Breast epithelium (tissue), 4 donors: Measurements from ENCODE around the gene RPP38. TPM values are rescaled to one million over a fixed set of nuclear protein-coding genes. Genes with fewer than 3 reads are reported as not detected.

Source experiments
- DNase-seq, 2 donors: peaks; one replicate each; pipeline ENCODE4 v3.0.0-alpha.2; 2019; ENCODE audit warnings: low spot score in 2 of 2
- H3K27ac ChIP-seq, 2 donors: fragments of 200-600 bp; sonication (generic) in 1 of 2; one replicate each; pipeline ENCODE4 v1.5.1; 2016 to 2019; ENCODE audit warnings: mild to moderate bottlenecking in 1 of 2
- H3K27me3 ChIP-seq, 2 donors: fragments of 200-600 bp; sonication (generic) in 1 of 2; one replicate each; pipeline versions ENCODE4 v1.5.1 to v1.6.0; 2017 to 2019; ENCODE audit warnings: control low read depth in 1 of 2, mild to moderate bottlenecking in 1 of 2
- H3K36me3 ChIP-seq: fragments of 200-600 bp; one replicate; pipeline ENCODE4 v1.5.1; 2019
- H3K4me1 ChIP-seq, 2 donors: fragments of 200-600 bp; sonication (generic); one replicate each; pipeline ENCODE4 v1.5.1; 2016 to 2019; ENCODE audit warnings: control low read depth in 1 of 2
- H3K4me3 ChIP-seq, 3 donors: fragments of 200-600 bp; sonication (generic); 1 replicate in 2 of 3; 2 replicates in 1 of 3; pipeline ENCODE4 v1.5.1; 2016 to 2019; ENCODE audit warnings: mild to moderate bottlenecking in 3 of 3, moderate library complexity in 2 of 3
- H3K9me3 ChIP-seq, 2 donors: fragments of 200-600 bp; sonication (generic) in 1 of 2; one replicate each; pipeline ENCODE4 v1.5.1; 2016 to 2019; ENCODE audit warnings: control low read depth in 1 of 2
- CTCF ChIP-seq, 3 donors: fragments of 450-650 bp; IDR thresholded peaks; one replicate each; pipeline ENCODE4 v1.5.1; 2016 to 2017; ENCODE audit warnings: antibody characterized with exemption in 3 of 3, mild to moderate bottlenecking in 3 of 3, moderate library complexity in 3 of 3
- POLR2A ChIP-seq: fragments of 450-650 bp; IDR thresholded peaks from one replicate; pipeline ENCODE4 v1.6.1; 2016; ENCODE audit warnings: antibody characterized with exemption, mild to moderate bottlenecking, moderate library complexity
- POLR2AphosphoS5 ChIP-seq, 3 donors: sonication (generic); formaldehyde crosslinking; IDR thresholded peaks; one replicate each; pipeline ENCODE4 v1.6.1; 2017; ENCODE audit warnings: antibody characterized with exemption in 3 of 3
- intact Hi-C: fragments of 100-400 bp; cut with DNase I; formaldehyde crosslinking; loops from one replicate; pipeline ENCODE4 v1.15.1; 2023; ENCODE audit warnings: low total_unique reads
- total RNA-seq, 3 donors: library from RNA; depleted of rRNA; stranded (reverse); fragments of >200 nt; gene quantifications; one replicate each; pipeline ENCODE4 v1.1.0, GENCODE V29; 2016

Gene RPP38
- total RNA-seq, 3 donors from 2014 or later, result 10.6 to 17.4 (median 16.8) TPM

- no peaks in the 10 kb centered on the region for H3K9me3 ChIP-seq
- no peak for TF ChIP-seq POLR2A
- TF ChIP-seq POLR2AphosphoS5 (IDR thresholded peaks at IDR 0.05), result no peak
- TF ChIP-seq CTCF (IDR thresholded peaks at IDR 0.05), result no peak
- no peak overlapping the region for H3K27ac ChIP-seq
- H3K4me3 ChIP-seq, result no peak overlapping the region
- no peaks in the 10 kb centered on the region for H3K27me3 ChIP-seq
- H3K4me1 ChIP-seq, result no peaks in the 10 kb centered on the region
- no peaks in the 10 kb centered on the region for H3K36me3 ChIP-seq
- intact Hi-C loops, result loop anchor here (5.0 kb wide), 1 partner anchor 333 kb away; no protein-coding TSS in a partner anchor
- no peak for DNase-seq
Observed at GRCh38 chr10:15124908-15125307, 27.8 kb downstream of the RPP38 start.

GRCh38 chr10:15131330-15131729 lies 34.2 kb downstream of the RPP38 start:
- Histone ChIP-seq H3K27me3 (no peaks in the 10 kb centered on the region), H3K4me3 (no peak overlapping the region), H3K9me3 (no peaks in the 10 kb centered on the region), H3K4me1 (no peaks in the 10 kb centered on the region), H3K36me3 (peaks cover 6% of the 10 kb centered on the region), H3K27ac (no peak overlapping the region)
- no peak for TF ChIP-seq POLR2A
- no peak for TF ChIP-seq POLR2AphosphoS5 (IDR thresholded peaks at IDR 0.05)
- TF ChIP-seq CTCF (IDR thresholded peaks at IDR 0.05), result no peak
- DNase-seq, result no peak
- intact Hi-C loops, result no loop called here

- TF ChIP-seq CTCF (IDR thresholded peaks at IDR 0.05) (no peak), POLR2AphosphoS5 (IDR thresholded peaks at IDR 0.05) (no peak), POLR2A (no peak)
- Histone ChIP-seq H3K9me3 (no peaks in the 10 kb centered on the region), H3K4me3 (no peak overlapping the region), H3K27ac (no peak overlapping the region), H3K4me1 (no peaks in the 10 kb centered on the region), H3K36me3 (peaks cover 6% of the 10 kb centered on the region), H3K27me3 (no peaks in the 10 kb centered on the region)
- intact Hi-C loops, result no loop called here
- no peak for DNase-seq
Observed at GRCh38 chr10:15136129-15137035, 39.2 kb downstream of the RPP38 start.

- DNase-seq, result no peak
- no peak for TF ChIP-seq POLR2A
- TF ChIP-seq CTCF (IDR thresholded peaks at IDR 0.05), result no peak
- TF ChIP-seq POLR2AphosphoS5 (IDR thresholded peaks at IDR 0.05), result no peak
- Histone ChIP-seq H3K27ac (no peak overlapping the region), H3K4me3 (no peak overlapping the region), H3K9me3 (no peaks in the 10 kb centered on the region), H3K27me3 (no peaks in the 10 kb centered on the region), H3K36me3 (peaks cover 6% of the 10 kb centered on the region), H3K4me1 (no peaks in the 10 kb centered on the region)
- intact Hi-C loops, result no loop called here
Observed at GRCh38 chr10:15137036-15137359, 39.8 kb downstream of the RPP38 start.

- intact Hi-C loops, result no loop called here
- TF ChIP-seq POLR2AphosphoS5 (IDR thresholded peaks at IDR 0.05) (no peak), CTCF (IDR thresholded peaks at IDR 0.05) (no peak), POLR2A (no peak)
- Histone ChIP-seq H3K27me3 (no peaks in the 10 kb centered on the region), H3K27ac (no peak overlapping the region), H3K4me1 (no peaks in the 10 kb centered on the region), H3K9me3 (no peaks in the 10 kb centered on the region), H3K36me3 (peaks cover 6% of the 10 kb centered on the region), H3K4me3 (no peak overlapping the region)
- no peak for DNase-seq
Observed at GRCh38 chr10:15137636-15138035, 40.5 kb downstream of the RPP38 start.
